H1 (cell line): ENCODE measurements around the gene RDH11.
"Not testable (repeated sequence)": the region's sequence is repeated elsewhere in the genome, so short reads cannot be mapped to it uniquely, and the experiment has no call there.

Experiments
- EZH2 ChIP-seq: fragments of 200-600 bp; sonication (generic); IDR thresholded peaks from 2 replicates; pipeline ENCODE4 v1.7.1; 2012; ENCODE audit warnings: low read depth, mild to moderate bottlenecking, moderate library complexity, low read length, inconsistent platforms; ENCODE audit not compliant: severe bottlenecking
- FOSL1 ChIP-seq: IDR thresholded peaks from 2 replicates; pipeline ENCODE4 v1.6.1; 2011; ENCODE audit warnings: mild to moderate bottlenecking, low read depth, low read length, moderate library complexity; ENCODE audit not compliant: insufficient read depth
- HDAC2 ChIP-seq, 2 experiments: fragments of 300-600 bp in 1 of 2; sonication (generic) in 1 of 2; IDR thresholded peaks; 2 replicates each; pipeline ENCODE4 v1.6.1; 2011 to 2012; ENCODE audit warnings: low read depth in 2 of 2, low read length in 2 of 2, mild to moderate bottlenecking in 2 of 2, moderate library complexity in 2 of 2, borderline replicate concordance in 1 of 2, inconsistent platforms in 1 of 2
- POLR2A ChIP-seq, 2 experiments: IDR thresholded peaks; 1 replicate in 1 of 2; 2 replicates in 1 of 2; pipeline ENCODE4 v1.6.1; 2011; ENCODE audit warnings: low read depth in 2 of 2, low read length in 2 of 2, mild to moderate bottlenecking in 2 of 2; ENCODE audit errors: control extremely low read depth in 1 of 2
- RXRA ChIP-seq: IDR thresholded peaks from 2 replicates; pipeline ENCODE4 v1.6.1; 2011; ENCODE audit warnings: low read depth, mild to moderate bottlenecking, low read length, moderate library complexity; ENCODE audit not compliant: insufficient read depth
- SUZ12 ChIP-seq: fragments of 200-600 bp; sonication (generic); IDR thresholded peaks from 2 replicates; pipeline ENCODE4 v1.6.1; 2012; ENCODE audit warnings: mild to moderate bottlenecking, inconsistent platforms, low read length, moderate library complexity, mixed read lengths
- TEAD4 ChIP-seq: IDR thresholded peaks from 2 replicates; pipeline ENCODE4 v1.6.1; 2012; ENCODE audit warnings: low read depth, low read length, inconsistent platforms, mixed read lengths
- TF ChIP-seq, protein P1 (sequence below): IDR thresholded peaks from 2 replicates; pipeline ENCODE4 v1.6.1; 2011; ENCODE audit warnings: low read length, improper control_type of control experiment
- TF ChIP-seq, protein P2 (sequence below), 3 experiments: IDR thresholded peaks; 1 replicate in 2 of 3; 2 replicates in 1 of 3; pipeline versions ENCODE4 v1.5.1 to v1.6.1; 2011; ENCODE audit warnings: low read length in 3 of 3, mild to moderate bottlenecking in 3 of 3, inconsistent platforms in 2 of 3, low read depth in 1 of 3, moderate library complexity in 1 of 3; ENCODE audit not compliant: insufficient read depth in 1 of 3; ENCODE audit errors: control extremely low read depth in 1 of 3

DNA sequence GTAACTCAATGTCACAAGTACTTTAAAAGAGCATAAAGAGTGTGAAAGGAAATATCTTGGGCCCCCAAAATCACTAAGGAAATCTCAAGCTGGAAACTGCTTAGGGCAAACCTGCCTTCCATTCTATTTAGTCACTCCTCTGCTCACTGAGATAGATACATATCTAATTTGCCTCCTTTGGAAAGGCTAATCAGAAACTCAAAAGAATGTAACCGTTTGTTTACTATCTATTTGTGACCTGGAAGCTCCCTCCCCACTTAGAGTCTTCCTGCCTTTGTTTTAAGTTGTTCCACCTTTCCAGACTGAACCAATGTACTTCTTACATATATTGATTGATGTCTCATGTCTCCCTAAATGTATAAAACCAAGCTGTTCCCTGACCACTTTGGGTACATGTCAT lies 14.2 kb upstream of the RDH11 start:
- TF ChIP-seq, protein P1, sequence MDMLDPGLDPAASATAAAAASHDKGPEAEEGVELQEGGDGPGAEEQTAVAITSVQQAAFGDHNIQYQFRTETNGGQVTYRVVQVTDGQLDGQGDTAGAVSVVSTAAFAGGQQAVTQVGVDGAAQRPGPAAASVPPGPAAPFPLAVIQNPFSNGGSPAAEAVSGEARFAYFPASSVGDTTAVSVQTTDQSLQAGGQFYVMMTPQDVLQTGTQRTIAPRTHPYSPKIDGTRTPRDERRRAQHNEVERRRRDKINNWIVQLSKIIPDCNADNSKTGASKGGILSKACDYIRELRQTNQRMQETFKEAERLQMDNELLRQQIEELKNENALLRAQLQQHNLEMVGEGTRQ: not testable (repeated sequence)
- not testable (repeated sequence) for TF ChIP-seq HDAC2 (IDR thresholded peaks at IDR 0.05; ENCODE audit: borderline replicate concordance in 1 of 2, low read depth in 2 of 2, low read length in 2 of 2); SUZ12; FOSL1; TEAD4; POLR2A (IDR thresholded peaks at IDR 0.05; ENCODE audit: control extremely low read depth in 1 of 2, low read depth in 2 of 2, low read length in 2 of 2); RXRA; EZH2
- TF ChIP-seq, protein P2, sequence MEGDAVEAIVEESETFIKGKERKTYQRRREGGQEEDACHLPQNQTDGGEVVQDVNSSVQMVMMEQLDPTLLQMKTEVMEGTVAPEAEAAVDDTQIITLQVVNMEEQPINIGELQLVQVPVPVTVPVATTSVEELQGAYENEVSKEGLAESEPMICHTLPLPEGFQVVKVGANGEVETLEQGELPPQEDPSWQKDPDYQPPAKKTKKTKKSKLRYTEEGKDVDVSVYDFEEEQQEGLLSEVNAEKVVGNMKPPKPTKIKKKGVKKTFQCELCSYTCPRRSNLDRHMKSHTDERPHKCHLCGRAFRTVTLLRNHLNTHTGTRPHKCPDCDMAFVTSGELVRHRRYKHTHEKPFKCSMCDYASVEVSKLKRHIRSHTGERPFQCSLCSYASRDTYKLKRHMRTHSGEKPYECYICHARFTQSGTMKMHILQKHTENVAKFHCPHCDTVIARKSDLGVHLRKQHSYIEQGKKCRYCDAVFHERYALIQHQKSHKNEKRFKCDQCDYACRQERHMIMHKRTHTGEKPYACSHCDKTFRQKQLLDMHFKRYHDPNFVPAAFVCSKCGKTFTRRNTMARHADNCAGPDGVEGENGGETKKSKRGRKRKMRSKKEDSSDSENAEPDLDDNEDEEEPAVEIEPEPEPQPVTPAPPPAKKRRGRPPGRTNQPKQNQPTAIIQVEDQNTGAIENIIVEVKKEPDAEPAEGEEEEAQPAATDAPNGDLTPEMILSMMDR (IDR thresholded peaks at IDR 0.05; ENCODE audit: control extremely low read depth in 1 of 3, insufficient read depth in 1 of 3, low read depth in 1 of 3, low read length in 3 of 3): not testable (repeated sequence)
